GM19455 (cell line): Measurements from ENCODE around the gene PPP2R5E.
"Not testable (repeated sequence)": the region's sequence is repeated elsewhere in the genome, so short reads cannot be mapped to it uniquely, and the experiment has no call there.

Experiments used
- ATAC-seq: cut with Tn5 transposase; IDR thresholded peaks from one replicate; pipeline ENCODE4 v1.9.1; 2021; ENCODE audit not compliant: unreplicated experiment

PPP2R5E gene

GRCh38 chr14:63523735-63524426 is 19.3 kb downstream of the PPP2R5E start:
- no peak for ATAC-seq

GRCh38 chr14:63522511-63522910 is 20.7 kb downstream of the PPP2R5E start:
- ATAC-seq: not testable (repeated sequence)

GRCh38 chr14:63517354-63517753 is 25.8 kb downstream of the PPP2R5E start:
- no peak for ATAC-seq

- no peak for ATAC-seq
Observed at GRCh38 chr14:63515240-63515639, 27.9 kb downstream of the PPP2R5E start.

GRCh38 chr14:63513756-63514155 is 29.4 kb downstream of the PPP2R5E start:
- no peak for ATAC-seq

GRCh38 chr14:63512861-63513260 is 30.3 kb downstream of the PPP2R5E start:
- no peak for ATAC-seq

- peak; percentile 90 for ATAC-seq
Observed at GRCh38 chr14:63510538-63510937, 32.6 kb downstream of the PPP2R5E start.

GRCh38 chr14:63508033-63508432 is 35.1 kb downstream of the PPP2R5E start:
- ATAC-seq: no peak

GRCh38 chr14:63504648-63505047 is 38.5 kb downstream of the PPP2R5E start:
- no peak for ATAC-seq

GRCh38 chr14:63501429-63501828 is 41.7 kb downstream of the PPP2R5E start:
- no peak for ATAC-seq

GRCh38 chr14:63499701-63500250 is 43.4 kb downstream of the PPP2R5E start:
- no peak for ATAC-seq

GRCh38 chr14:63496837-63497400 is 46.3 kb downstream of the PPP2R5E start:
- no peak for ATAC-seq

- no peak for ATAC-seq
Observed at GRCh38 chr14:63493246-63493645, 49.9 kb downstream of the PPP2R5E start.

- ATAC-seq: no peak
Observed at GRCh38 chr14:63492391-63492790, 50.8 kb downstream of the PPP2R5E start.

GRCh38 chr14:63487724-63488123 is 55.5 kb downstream of the PPP2R5E start:
- ATAC-seq: no peak

- no peak for ATAC-seq
Observed at GRCh38 chr14:63486738-63487137, 56.4 kb downstream of the PPP2R5E start.

- ATAC-seq: no peak
Observed at GRCh38 chr14:63483315-63483714, 59.9 kb downstream of the PPP2R5E start.

GRCh38 chr14:63480599-63480998 is 62.6 kb downstream of the PPP2R5E start:
- no peak for ATAC-seq

- ATAC-seq: peak; percentile 50
Observed at GRCh38 chr14:63478437-63478852, 64.7 kb downstream of the PPP2R5E start.

GRCh38 chr14:63478010-63478409 is 65.2 kb downstream of the PPP2R5E start:
- ATAC-seq: peak; percentile 78

- no peak for ATAC-seq
Observed at GRCh38 chr14:63477556-63477955, 65.6 kb downstream of the PPP2R5E start.

- no peak for ATAC-seq
Observed at GRCh38 chr14:63475761-63476160, 67.4 kb downstream of the PPP2R5E start.

GRCh38 chr14:63474844-63475243 is 68.3 kb downstream of the PPP2R5E start:
- ATAC-seq: no peak
